ENCODE data around the gene ECM2.

Gene ECM2

DNA sequence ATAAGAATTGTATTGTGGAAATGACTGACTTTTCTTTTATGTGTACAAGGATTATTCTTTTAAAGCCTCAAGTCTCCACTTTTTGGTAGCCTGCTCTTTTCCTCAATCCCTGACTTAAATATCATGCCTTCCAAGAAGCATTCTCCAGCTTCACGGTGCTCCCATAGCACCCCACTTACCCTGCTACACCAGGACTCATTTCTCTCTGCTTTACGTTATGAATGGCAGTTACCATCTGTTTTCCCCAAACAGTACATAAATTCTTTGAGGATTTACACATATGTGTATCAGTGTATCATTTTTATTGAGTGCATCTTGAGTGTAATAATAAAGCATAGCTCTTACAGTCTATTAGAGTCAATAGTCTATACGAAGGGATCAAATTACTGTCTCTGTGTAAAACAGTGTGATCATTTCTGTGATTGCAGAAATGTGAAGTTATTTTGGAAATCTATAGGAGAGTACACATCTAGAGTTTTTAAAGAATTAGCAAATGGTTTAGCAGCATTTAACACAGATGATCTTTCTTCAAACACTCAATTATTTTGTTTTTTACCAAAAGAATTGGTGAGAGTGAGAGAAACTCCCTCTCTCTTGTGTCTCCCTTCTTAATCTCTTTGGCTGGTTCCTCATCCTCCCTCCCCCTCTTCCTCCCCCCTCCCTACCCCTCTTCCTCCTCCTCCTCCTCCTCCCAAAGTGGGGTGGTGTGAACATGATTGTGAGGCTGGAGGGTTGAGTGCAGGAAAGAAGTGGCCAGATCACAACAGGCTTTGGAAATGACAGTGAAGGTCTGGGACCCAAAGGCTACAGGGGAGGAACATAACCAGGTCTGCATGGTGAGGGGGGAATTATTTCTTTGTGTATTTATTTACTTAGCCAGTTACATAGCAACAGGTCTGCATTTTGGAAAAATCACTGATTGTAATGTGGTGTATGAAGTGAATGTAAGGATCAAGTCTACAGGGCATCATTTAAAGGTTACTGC is 27.6 kb upstream of the ECM2 start:
- H3K36me3 ChIP-seq (ENCODE audit: control insufficient read depth, insufficient read depth, low read length), result no peaks in the 10 kb centered on the region
- H2BK15ac ChIP-seq (replicated peaks; ENCODE audit: low read depth), result no peak overlapping the region
- no peaks in the 10 kb centered on the region for H3K27me3 ChIP-seq (ENCODE audit: insufficient read depth, low read length, poor library complexity)
- no peak overlapping the region for H3K27ac ChIP-seq (ENCODE audit: low read depth, low read length)
- H3K9ac ChIP-seq (ENCODE audit: low read length), result no peak overlapping the region
- no peaks in the 10 kb centered on the region for H3K79me2 ChIP-seq (ENCODE audit: control insufficient read depth, insufficient read depth, low read length)
- no peak overlapping the region for H3K56ac ChIP-seq (ENCODE audit: low read length)
- H3K18ac ChIP-seq (ENCODE audit: low read length), result no peak overlapping the region
- H3K79me1 ChIP-seq (ENCODE audit: low read length), result no peaks in the 10 kb centered on the region
- no peak overlapping the region for H4K8ac ChIP-seq (ENCODE audit: low read depth, low read length)
- no peak overlapping the region for H3K4ac ChIP-seq (ENCODE audit: low read depth, low read length)
- H2AK5ac ChIP-seq (ENCODE audit: low read length), result no peak overlapping the region
- H3K4me2 ChIP-seq (ENCODE audit: low read length), result no peak overlapping the region
- peak; percentile 28 for DNase-seq
- no CpG with 5 or more reads among the region's 3 CpGs for WGBS (ENCODE audit: extremely low coverage, insufficient coverage, low lambda C conversion rate)
- no peak overlapping the region for H3K23ac ChIP-seq (ENCODE audit: low read length)
- H2BK120ac ChIP-seq (ENCODE audit: low read depth, low read length), result no peak overlapping the region
- no peak overlapping the region for H4K5ac ChIP-seq (ENCODE audit: low read length)
- H3K4me3 ChIP-seq (ENCODE audit: low read length), result no peak overlapping the region
- H2BK5ac ChIP-seq (ENCODE audit: low read length), result no peak overlapping the region
- no peaks in the 10 kb centered on the region for H3K4me1 ChIP-seq (ENCODE audit: control insufficient read depth, low read depth, low read length)

DNA sequence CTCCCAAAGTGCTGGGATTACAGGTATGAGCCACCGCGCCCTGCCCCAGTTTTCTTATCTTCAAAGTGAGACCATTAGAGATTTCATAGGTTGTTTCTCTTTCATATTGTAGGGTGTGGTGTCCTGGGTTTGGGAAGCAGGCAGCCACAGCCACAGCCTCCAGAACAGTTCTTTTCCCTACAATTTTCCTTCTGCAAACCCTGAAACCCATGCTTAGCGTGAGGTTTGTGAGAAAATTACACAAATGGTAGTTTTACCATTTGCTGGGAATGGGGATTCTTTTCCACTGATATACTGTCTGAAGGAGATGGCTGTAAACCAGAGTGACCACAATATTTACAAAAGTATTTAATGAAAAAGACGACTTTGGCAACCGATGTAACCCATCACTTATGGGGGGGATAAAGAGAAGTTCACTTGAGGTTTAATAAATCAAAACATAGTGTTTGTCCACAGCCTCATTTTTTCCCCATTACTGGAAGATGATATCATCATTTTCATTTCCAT is 26.7 kb upstream of the ECM2 start:
- Histone ChIP-seq H3K36me3 (ENCODE audit: control insufficient read depth, insufficient read depth, low read length) (no peaks in the 10 kb centered on the region), H3K18ac (ENCODE audit: low read length) (no peak overlapping the region), H3K23ac (ENCODE audit: low read length) (no peak overlapping the region), H4K5ac (ENCODE audit: low read length) (no peak overlapping the region), H3K27me3 (ENCODE audit: insufficient read depth, low read length, poor library complexity) (no peaks in the 10 kb centered on the region), H3K4me3 (ENCODE audit: low read length) (no peak overlapping the region), H3K4ac (ENCODE audit: low read depth, low read length) (no peak overlapping the region), H3K4me1 (ENCODE audit: control insufficient read depth, low read depth, low read length) (no peaks in the 10 kb centered on the region), H2BK15ac (replicated peaks; ENCODE audit: low read depth) (no peak overlapping the region), H2BK5ac (ENCODE audit: low read length) (no peak overlapping the region), H2AK5ac (ENCODE audit: low read length) (no peak overlapping the region), H3K27ac (ENCODE audit: low read depth, low read length) (no peak overlapping the region), H3K79me1 (ENCODE audit: low read length) (no peaks in the 10 kb centered on the region), H3K79me2 (ENCODE audit: control insufficient read depth, insufficient read depth, low read length) (no peaks in the 10 kb centered on the region), H3K56ac (ENCODE audit: low read length) (no peak overlapping the region), H4K8ac (ENCODE audit: low read depth, low read length) (no peak overlapping the region), H3K9ac (ENCODE audit: low read length) (no peak overlapping the region), H2BK120ac (ENCODE audit: low read depth, low read length) (no peak overlapping the region), H3K4me2 (ENCODE audit: low read length) (no peak overlapping the region)
- DNase-seq, result no peak
- no CpG with 5 or more reads among the region's 5 CpGs for WGBS (ENCODE audit: extremely low coverage, insufficient coverage, low lambda C conversion rate)

DNA sequence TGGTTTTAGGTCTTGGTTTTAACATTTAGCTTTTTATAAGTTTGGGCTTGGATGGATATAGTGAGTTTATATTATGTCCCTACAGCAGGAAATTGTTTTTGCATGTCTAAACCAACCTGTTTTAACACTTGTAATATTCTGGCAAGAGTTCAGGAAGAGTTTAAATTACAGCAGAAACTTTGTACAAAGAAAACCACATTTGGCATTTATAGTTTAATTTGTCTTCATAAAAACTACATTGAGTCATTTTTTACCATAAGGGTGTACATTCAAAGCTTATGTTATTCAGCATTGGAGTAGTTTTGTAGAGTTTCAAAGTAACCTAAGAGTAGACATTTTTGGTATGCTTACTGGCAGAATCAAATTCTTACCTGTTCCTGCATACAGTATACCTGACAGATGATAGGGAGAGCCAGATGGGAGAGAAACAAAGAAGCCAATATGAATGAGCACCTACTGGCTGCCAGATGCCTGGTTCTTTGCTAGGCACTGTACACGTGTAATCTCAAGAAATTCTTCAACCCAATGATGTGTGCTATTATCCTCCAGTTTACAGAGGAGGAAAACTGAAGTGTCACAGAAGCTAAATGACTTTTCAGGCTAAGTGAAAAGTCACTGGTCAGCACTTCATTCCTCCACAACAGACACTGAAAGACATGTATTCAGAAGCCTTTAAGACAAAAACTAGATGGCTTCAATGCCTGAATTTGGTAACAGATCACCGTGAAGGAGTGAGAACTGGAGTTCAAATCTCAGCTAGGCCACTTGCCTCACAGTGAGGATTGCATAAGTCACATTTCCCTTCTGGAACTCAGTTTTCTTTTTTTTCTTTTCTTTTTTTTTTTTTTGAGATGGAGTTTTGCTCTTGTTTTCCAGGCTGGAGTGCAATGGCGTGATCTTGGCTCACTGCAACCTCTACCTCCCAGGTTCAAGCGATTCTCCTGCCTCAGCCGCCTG is 25.9 kb upstream of the ECM2 start:
- Histone ChIP-seq H3K4ac (ENCODE audit: low read depth, low read length) (no peak overlapping the region), H3K56ac (ENCODE audit: low read length) (no peak overlapping the region), H3K4me3 (ENCODE audit: low read length) (no peak overlapping the region), H3K27me3 (ENCODE audit: insufficient read depth, low read length, poor library complexity) (no peaks in the 10 kb centered on the region), H3K79me1 (ENCODE audit: low read length) (no peaks in the 10 kb centered on the region), H3K4me2 (ENCODE audit: low read length) (no peak overlapping the region), H3K23ac (ENCODE audit: low read length) (no peak overlapping the region), H3K18ac (ENCODE audit: low read length) (no peak overlapping the region), H3K79me2 (ENCODE audit: control insufficient read depth, insufficient read depth, low read length) (no peaks in the 10 kb centered on the region), H2AK5ac (ENCODE audit: low read length) (no peak overlapping the region), H3K36me3 (ENCODE audit: control insufficient read depth, insufficient read depth, low read length) (no peaks in the 10 kb centered on the region), H3K4me1 (ENCODE audit: control insufficient read depth, low read depth, low read length) (no peaks in the 10 kb centered on the region), H2BK5ac (ENCODE audit: low read length) (no peak overlapping the region), H3K27ac (ENCODE audit: low read depth, low read length) (no peak overlapping the region), H4K8ac (ENCODE audit: low read depth, low read length) (no peak overlapping the region), H2BK120ac (ENCODE audit: low read depth, low read length) (no peak overlapping the region), H3K9ac (ENCODE audit: low read length) (no peak overlapping the region), H4K5ac (ENCODE audit: low read length) (no peak overlapping the region), H2BK15ac (replicated peaks; ENCODE audit: low read depth) (no peak overlapping the region)
- WGBS (ENCODE audit: extremely low coverage, insufficient coverage, low lambda C conversion rate), result no CpG with 5 or more reads among the region's 5 CpGs
- no peak for DNase-seq

DNA sequence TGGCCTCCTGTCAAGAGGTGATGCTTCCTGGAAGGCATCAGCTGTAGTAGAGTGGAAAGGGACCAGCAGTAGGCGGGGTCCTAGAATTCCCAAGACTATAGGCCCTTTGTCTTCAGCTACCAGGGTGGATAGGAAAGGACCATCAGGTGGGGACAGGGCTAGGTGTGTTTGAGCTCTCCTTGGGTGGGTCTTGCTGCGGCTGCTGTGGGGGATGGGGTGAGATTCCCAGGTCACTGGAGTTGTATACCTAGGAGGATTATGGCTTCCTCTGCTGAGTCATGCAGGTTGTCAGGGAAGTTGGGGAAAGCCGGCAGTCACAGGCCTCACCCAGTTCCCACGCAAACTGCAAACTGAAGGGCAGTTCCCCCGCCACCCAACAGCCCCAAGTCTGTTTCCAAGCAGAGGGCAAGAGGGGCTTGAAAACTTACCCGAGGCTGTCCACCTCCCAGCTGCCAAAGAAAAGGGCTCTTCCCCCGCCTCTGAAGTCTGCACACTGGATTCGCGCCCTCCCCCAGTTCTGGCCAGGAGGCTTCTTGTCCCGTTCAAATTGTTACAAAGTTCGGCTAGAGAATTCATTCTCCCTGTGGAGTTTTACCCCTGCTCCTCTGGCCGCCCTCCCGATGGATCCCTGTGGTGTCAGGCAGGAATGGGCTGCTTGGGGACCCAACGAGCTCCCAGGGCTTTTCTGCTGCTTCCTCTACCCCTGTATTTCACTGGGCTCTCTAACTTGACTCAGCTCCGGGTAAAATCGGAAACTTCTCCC is 23.0 kb upstream of the ECM2 start:
- H3K4me1 ChIP-seq (ENCODE audit: control insufficient read depth, low read depth, low read length), result no peaks in the 10 kb centered on the region
- H3K56ac ChIP-seq (ENCODE audit: low read length), result no peak overlapping the region
- H3K4me3 ChIP-seq (ENCODE audit: low read length), result no peak overlapping the region
- H3K18ac ChIP-seq (ENCODE audit: low read length), result peak overlapping the region; percentile 43
- no peak overlapping the region for H3K9ac ChIP-seq (ENCODE audit: low read length)
- H3K36me3 ChIP-seq (ENCODE audit: control insufficient read depth, insufficient read depth, low read length), result no peaks in the 10 kb centered on the region
- H4K8ac ChIP-seq (ENCODE audit: low read depth, low read length), result no peak overlapping the region
- no peak overlapping the region for H2BK120ac ChIP-seq (ENCODE audit: low read depth, low read length)
- no peaks in the 10 kb centered on the region for H3K79me2 ChIP-seq (ENCODE audit: control insufficient read depth, insufficient read depth, low read length)
- H3K4me2 ChIP-seq (ENCODE audit: low read length), result no peak overlapping the region
- H4K5ac ChIP-seq (ENCODE audit: low read length), result no peak overlapping the region
- H3K4ac ChIP-seq (ENCODE audit: low read depth, low read length), result no peak overlapping the region
- WGBS (ENCODE audit: extremely low coverage, insufficient coverage, low lambda C conversion rate), result no CpG with 5 or more reads among the region's 16 CpGs
- no peak overlapping the region for H2BK5ac ChIP-seq (ENCODE audit: low read length)
- no peak overlapping the region for H3K27ac ChIP-seq (ENCODE audit: low read depth, low read length)
- H2AK5ac ChIP-seq (ENCODE audit: low read length), result no peak overlapping the region
- no peak overlapping the region for H3K23ac ChIP-seq (ENCODE audit: low read length)
- H3K79me1 ChIP-seq (ENCODE audit: low read length), result no peaks in the 10 kb centered on the region
- DNase-seq, result no peak
- no peak overlapping the region for H2BK15ac ChIP-seq (replicated peaks; ENCODE audit: low read depth)
- H3K27me3 ChIP-seq (ENCODE audit: insufficient read depth, low read length, poor library complexity), result no peaks in the 10 kb centered on the region

DNA sequence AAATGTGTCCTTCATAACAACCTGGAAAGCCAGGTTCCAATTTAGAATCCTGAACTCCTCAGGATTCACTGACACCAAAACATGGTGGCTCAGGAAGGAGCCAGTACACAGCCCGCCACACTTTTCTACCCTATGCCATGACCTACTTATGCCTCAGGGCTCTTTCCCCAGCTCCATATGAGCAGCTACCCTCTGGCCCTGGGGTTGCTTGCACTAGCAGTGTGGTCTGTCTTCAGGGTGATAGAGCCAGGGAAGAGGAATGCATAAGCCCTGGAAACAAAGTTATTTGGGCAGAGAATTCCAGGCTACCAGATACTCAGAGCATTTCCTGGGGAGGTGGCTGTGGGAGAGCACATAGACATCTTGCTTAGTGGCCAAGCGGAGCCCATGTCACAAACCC is 15.0 kb upstream of the ECM2 start:
- no peak overlapping the region for H4K5ac ChIP-seq (ENCODE audit: low read length)
- H3K27ac ChIP-seq (ENCODE audit: low read depth, low read length), result no peak overlapping the region
- H3K36me3 ChIP-seq (ENCODE audit: control insufficient read depth, insufficient read depth, low read length), result no peaks in the 10 kb centered on the region
- H2AK5ac ChIP-seq (ENCODE audit: low read length), result no peak overlapping the region
- H4K8ac ChIP-seq (ENCODE audit: low read depth, low read length), result no peak overlapping the region
- H3K4me1 ChIP-seq (ENCODE audit: control insufficient read depth, low read depth, low read length), result no peaks in the 10 kb centered on the region
- no peak overlapping the region for H2BK5ac ChIP-seq (ENCODE audit: low read length)
- H3K4me2 ChIP-seq (ENCODE audit: low read length), result no peak overlapping the region
- H3K79me2 ChIP-seq (ENCODE audit: control insufficient read depth, insufficient read depth, low read length), result no peaks in the 10 kb centered on the region
- H3K56ac ChIP-seq (ENCODE audit: low read length), result no peak overlapping the region
- no peak overlapping the region for H3K4ac ChIP-seq (ENCODE audit: low read depth, low read length)
- peak; percentile 44 for DNase-seq
- no peak overlapping the region for H3K23ac ChIP-seq (ENCODE audit: low read length)
- H3K27me3 ChIP-seq (ENCODE audit: insufficient read depth, low read length, poor library complexity), result no peaks in the 10 kb centered on the region
- H3K4me3 ChIP-seq (ENCODE audit: low read length), result no peak overlapping the region
- H3K79me1 ChIP-seq (ENCODE audit: low read length), result no peaks in the 10 kb centered on the region
- no peak overlapping the region for H3K18ac ChIP-seq (ENCODE audit: low read length)
- no peak overlapping the region for H2BK120ac ChIP-seq (ENCODE audit: low read depth, low read length)
- no peak overlapping the region for H3K9ac ChIP-seq (ENCODE audit: low read length)
- no CpG with 5 or more reads among the region's 2 CpGs for WGBS (ENCODE audit: extremely low coverage, insufficient coverage, low lambda C conversion rate)
- H2BK15ac ChIP-seq (replicated peaks; ENCODE audit: low read depth), result no peak overlapping the region
